Measurements from ENCODE around the gene KDM5B. TPM values are rescaled to one million over a fixed set of nuclear protein-coding genes. Genes with fewer than 3 reads are reported as not detected.

The KDM5B gene
- total and polyA plus RNA-seq, 2 of the 8 experiments (the other 6 are each of a cell fraction or from before 2014, with no cell fraction given): 73.3 to 210 TPM

DNA sequence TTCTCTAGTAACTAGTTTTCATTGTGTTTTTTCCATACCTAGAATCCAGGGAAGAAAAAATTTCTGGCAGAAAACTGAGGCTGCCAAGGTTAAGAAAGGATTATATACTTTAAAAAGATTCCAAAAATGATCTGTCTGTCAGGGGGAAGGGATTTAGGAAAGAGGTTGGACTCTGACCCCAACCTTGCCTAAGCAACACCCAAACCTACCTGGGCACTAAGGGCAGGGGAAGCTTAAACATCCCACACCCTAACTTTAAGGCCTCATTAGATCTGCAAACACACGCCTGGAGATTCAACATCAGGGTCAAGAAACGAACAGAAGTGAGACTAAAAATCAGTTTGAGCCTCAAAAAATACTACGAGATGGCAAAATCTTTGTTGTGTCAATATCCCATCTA, 19.4 kb downstream of the KDM5B start:
- Histone ChIP-seq H3K4me3 (ENCODE audit: extremely low read depth in 1 of 4, insufficient read depth in 2 of 4, low read depth in 3 of 4, low read length in 4 of 4) (no peak overlapping the region), H3K4me2 (ENCODE audit: insufficient read depth in 1 of 2, low read depth in 2 of 2, low read length in 2 of 2) (no peak overlapping the region), H3K79me1 (ENCODE audit: low read depth, low read length) (peaks cover 5% of the 10 kb centered on the region), H3K4ac (replicated peaks; ENCODE audit: insufficient read length, low read depth, low read length) (no peak overlapping the region), H3K18ac (ENCODE audit: extremely low read depth, low read length) (no peak overlapping the region), H3K23ac (ENCODE audit: insufficient read length) (no peak overlapping the region), H4K8ac (ENCODE audit: extremely low read depth, insufficient read depth, low read length) (no peak overlapping the region), H3K9me3 (ENCODE audit: insufficient read depth in 2 of 2, low read depth in 1 of 2, low read length in 1 of 2) (no peaks in the 10 kb centered on the region), H3K36me3 (ENCODE audit: control insufficient read depth in 2 of 4, insufficient read depth in 4 of 4, low read length in 3 of 4) (no peaks in the 10 kb centered on the region; a peak in 1 of 8 replicates), H4K5ac (ENCODE audit: insufficient read length, low read depth, low read length) (no peak overlapping the region), H3K79me2 (ENCODE audit: control insufficient read depth in 1 of 2, insufficient read depth in 2 of 2, low read length in 2 of 2) (peaks cover 23 to 100% of the 10 kb centered on the region in 2 experiments), H3K23me2 (ENCODE audit: low read depth, low read length) (no peaks in the 10 kb centered on the region; the same call in 1 of the 2 replicates), H3K27me3 (replicated peaks in 1 of 4; ENCODE audit: control insufficient read depth in 3 of 4, extremely low read depth in 1 of 4, insufficient read depth in 3 of 4, low read length in 3 of 4) (no peaks in the 10 kb centered on the region), H2BK12ac (ENCODE audit: low read depth, low read length) (no peak overlapping the region), H2BK15ac (ENCODE audit: low read length) (no peak overlapping the region), H4K91ac (replicated peaks; ENCODE audit: insufficient read length, low read length) (no peak overlapping the region), H4K20me1 (replicated peaks in 1 of 2; ENCODE audit: control insufficient read depth in 1 of 2, insufficient read depth in 2 of 2, low read length in 2 of 2) (peaks cover 28 to 48% of the 10 kb centered on the region in 2 experiments), H2BK20ac (ENCODE audit: low read length) (no peak overlapping the region), H3K9ac (replicated peaks in 1 of 4; ENCODE audit: extremely low read depth in 1 of 4, low read depth in 3 of 4, low read length in 3 of 4) (no peak overlapping the region), H3K4me1 (replicated peaks in 1 of 4; ENCODE audit: control insufficient read depth in 3 of 4, insufficient read depth in 4 of 4, low read length in 3 of 4) (no peaks in the 10 kb centered on the region), H3K56ac (replicated peaks; ENCODE audit: insufficient read length, low read depth, low read length) (no peak overlapping the region), H2BK120ac (replicated peaks; ENCODE audit: low read depth, low read length) (no peak overlapping the region), H2AFZ (ENCODE audit: low read length) (no peak overlapping the region), H2AK5ac (ENCODE audit: low read depth, low read length) (no peak overlapping the region), H3K27ac (ENCODE audit: low read depth, low read length) (no peak overlapping the region), H3K14ac (ENCODE audit: insufficient read length) (no peak overlapping the region), H2BK5ac (ENCODE audit: low read depth, low read length) (no peak overlapping the region)
- DNase-seq (ENCODE audit: low read depth in 1 of 2, low spot score in 2 of 2): no peak
- WGBS, 2 experiments (ENCODE audit: extremely low coverage in 1 of 2, insufficient coverage in 1 of 2, insufficient read length in 1 of 2, insufficient replicate concordance in 2 of 2, low coverage in 1 of 2, low lambda C conversion rate in 2 of 2, missing lambda C conversion rate in 1 of 2): 91% methylated on average over 3 of the region's 3 CpGs; no CpG with 5 or more reads in 1 of the 2 experiments
- TF ChIP-seq POLR2AphosphoS5 (IDR thresholded peaks at IDR 0.05; ENCODE audit: low read depth, low read length): no peak
- TF ChIP-seq KDM1A (IDR thresholded peaks at IDR 0.05; ENCODE audit: borderline replicate concordance, low read length): no peak
- TF ChIP-seq BCL11A (IDR thresholded peaks at IDR 0.05; ENCODE audit: low read depth in 2 of 2, low read length in 2 of 2): no peak
- no peak for TF ChIP-seq NANOG (IDR thresholded peaks at IDR 0.05; ENCODE audit: insufficient read depth, low read depth, low read length, poor library complexity, severe bottlenecking)
- no peak for TF ChIP-seq GTF2F1 (IDR thresholded peaks at IDR 0.05; ENCODE audit: borderline replicate concordance, low read depth, low read length)
- TF ChIP-seq BACH1 (IDR thresholded peaks at IDR 0.05; ENCODE audit: low read length): no peak
- TF ChIP-seq FOSL1 (IDR thresholded peaks at IDR 0.05; ENCODE audit: insufficient read depth, low read depth, low read length): no peak
- no peak for TF ChIP-seq BRCA1 (IDR thresholded peaks at IDR 0.05; ENCODE audit: low read depth, low read length)
- CTCF ChIA-PET (ENCODE audit: partially characterized antibody): interaction anchor here (0.5 to 1.3 kb wide), 5 partner anchors 8 to 945 kb away, joined by 4 to 5 read pairs (median 4); no protein-coding TSS in a partner anchor
- POLR2A ChIA-PET (ENCODE audit: partially characterized antibody): interaction anchor here (0.6 to 2.4 kb wide), 8 partner anchors 14 to 1905 kb away, joined by 3 to 7 read pairs (median 6); partner anchors contain the start of genes KDM5B and PCAT6
- no peak for FAIRE-seq

Data from H1 (cell line).